HG02588 (cell line): ENCODE data around the gene CLN6.
"Not testable (repeated sequence)": the region's sequence is repeated elsewhere in the genome, so short reads cannot be mapped to it uniquely, and the experiment has no call there.

ENCODE experiments used
- ATAC-seq: cut with Tn5 transposase; IDR thresholded peaks from one replicate; pipeline ENCODE4 v1.9.1; 2021; ENCODE audit warnings: mild to moderate bottlenecking, moderate library complexity; ENCODE audit not compliant: unreplicated experiment

The CLN6 gene

GRCh38 chr15:68192117-68192516 lies 37.4 kb downstream of the CLN6 start:
- ATAC-seq: no peak

DNA sequence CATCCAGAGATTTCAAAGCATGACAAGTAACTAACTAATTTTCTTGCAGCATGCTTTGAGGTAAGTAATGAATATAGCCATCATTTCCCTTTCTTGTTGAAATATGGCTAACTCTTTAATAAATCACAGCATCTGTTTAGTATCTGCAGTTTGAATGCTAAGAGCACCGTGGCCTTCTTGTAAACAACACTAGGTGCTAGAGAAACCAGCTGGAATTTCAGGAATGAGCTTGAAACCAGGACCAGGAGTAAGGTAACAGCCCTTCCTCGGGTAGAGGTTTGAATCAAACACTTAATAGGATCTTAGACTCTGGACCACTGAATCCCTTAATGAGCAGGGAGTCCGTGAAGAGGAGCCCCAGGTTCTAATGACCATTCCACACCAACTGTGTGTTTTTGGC lies 38.0 kb downstream of the CLN6 start:
- no peak for ATAC-seq

DNA sequence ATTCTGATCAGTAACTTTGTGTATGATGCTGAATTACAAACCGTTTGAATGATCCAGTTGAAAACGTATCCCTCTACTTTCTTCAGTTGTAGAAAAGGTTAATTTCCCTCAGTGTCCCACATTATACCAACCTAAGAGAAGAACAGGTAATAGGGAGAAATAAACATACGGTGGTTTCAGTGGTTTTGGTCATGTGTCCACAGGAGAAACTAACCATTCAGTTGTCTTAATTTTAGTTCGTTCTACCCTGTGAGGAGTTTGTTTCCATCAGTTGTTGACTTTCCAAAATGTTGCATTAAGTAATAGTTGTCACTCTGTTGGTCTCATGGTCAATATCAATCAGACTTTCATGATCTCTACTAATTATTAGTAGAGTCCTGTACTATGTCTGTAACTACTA lies 39.5 kb downstream of the CLN6 start:
- ATAC-seq: no peak

GRCh38 chr15:68188647-68189046 lies 40.9 kb downstream of the CLN6 start:
- no peak for ATAC-seq

- ATAC-seq: no peak
These were observed 42.0 kb downstream of the CLN6 start for GRCh38 chr15:68187559-68187958.

GRCh38 chr15:68186671-68187397 lies 42.7 kb downstream of the CLN6 start:
- no peak for ATAC-seq

GRCh38 chr15:68184616-68185480 lies 44.7 kb downstream of the CLN6 start:
- ATAC-seq: no peak

DNA sequence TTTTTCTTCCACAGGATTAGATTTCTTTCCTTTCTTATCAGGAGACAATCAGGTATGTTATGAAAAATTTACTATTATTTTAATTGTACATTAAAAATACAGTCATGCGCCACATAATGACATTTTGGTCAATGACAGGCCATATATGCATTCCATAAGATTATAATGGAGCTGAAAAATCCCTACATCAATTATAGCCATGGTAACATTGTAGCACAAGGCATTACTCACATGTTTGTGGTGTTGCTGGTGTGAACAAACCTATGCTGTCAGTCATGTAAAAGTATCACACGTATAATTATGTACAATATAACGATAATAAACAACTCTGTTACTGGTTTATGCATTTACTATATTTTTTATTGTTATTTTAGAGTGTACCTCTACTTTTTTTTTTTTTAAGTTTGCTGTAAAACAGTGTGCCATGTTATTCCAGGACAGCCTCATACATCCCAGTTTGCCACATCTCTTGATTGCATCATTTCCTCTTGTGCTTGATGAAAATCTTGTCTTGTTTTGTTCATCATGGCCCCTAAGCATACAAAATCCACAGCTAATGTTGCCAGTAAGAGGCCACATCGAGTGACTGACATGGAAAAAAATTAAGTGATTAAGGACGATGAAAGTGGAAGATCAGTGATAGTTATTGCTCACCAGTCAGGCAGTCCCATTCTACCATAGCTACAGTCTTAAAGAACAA lies 45.8 kb downstream of the CLN6 start:
- ATAC-seq: no peak

DNA sequence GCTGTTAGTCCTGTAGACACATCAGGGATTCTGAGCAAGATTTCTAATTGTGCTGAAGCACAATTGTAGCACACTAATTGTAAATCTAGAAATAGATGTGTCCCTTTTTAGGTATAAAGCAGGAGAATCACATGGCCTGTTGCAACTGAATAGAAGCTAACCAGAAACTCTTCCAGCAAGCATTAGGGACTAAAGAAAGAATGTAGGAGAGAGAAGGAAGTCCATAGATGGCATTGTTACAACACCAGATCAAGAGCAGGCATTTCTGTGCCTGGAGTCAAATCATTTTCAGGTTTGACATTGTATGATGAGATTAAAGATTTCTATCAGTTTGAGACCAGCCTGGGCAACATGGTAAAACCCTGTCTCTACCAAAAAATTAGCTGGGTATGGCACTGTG lies 51.8 kb downstream of the CLN6 start:
- ATAC-seq: no peak

- ATAC-seq: no peak
These were observed 52.9 kb downstream of the CLN6 start for GRCh38 chr15:68176601-68177000.

DNA sequence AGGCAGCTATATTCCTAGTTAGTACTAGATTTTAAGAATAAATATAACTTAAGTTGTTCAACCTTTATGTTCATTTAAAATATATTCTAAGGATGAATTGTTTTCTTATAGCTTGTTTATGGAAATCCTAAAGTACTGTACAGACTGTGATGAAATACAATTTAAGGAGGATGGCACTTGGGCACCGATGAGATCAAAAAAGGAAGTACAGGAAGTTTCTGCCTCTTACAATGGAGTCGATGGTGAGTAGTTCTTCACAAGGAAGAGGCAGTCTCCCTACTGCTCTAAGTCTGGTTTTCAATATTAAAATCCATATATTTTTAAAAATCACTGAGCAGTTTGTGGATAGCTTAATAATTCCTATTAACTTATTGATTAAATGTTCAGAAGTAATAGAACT lies 54.0 kb downstream of the CLN6 start:
- ATAC-seq: no peak

DNA sequence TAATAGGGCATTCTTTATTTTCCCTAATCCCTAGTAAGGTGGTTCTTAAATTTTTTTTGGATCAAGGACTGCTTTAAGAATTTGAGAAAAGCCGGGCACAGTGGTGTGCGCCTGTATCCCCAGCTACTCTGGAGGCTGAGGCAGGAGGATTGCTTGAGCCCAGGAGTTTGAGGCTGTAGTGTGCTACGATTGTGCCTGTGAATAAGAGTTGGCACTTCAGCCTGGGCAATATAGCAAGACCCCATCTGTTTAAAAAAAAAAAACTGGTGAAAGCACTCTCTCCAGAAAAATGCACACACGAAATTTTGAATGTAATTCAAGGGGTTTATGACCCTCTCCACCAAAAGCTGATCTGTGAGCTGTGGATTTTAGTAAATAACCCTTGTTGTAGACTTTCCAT lies 56.4 kb downstream of the CLN6 start:
- no peak for ATAC-seq

GRCh38 chr15:68172037-68172436 lies 57.5 kb downstream of the CLN6 start:
- not testable (repeated sequence) for ATAC-seq

- ATAC-seq: no peak
These were observed 62.7 kb downstream of the CLN6 start for GRCh38 chr15:68166847-68167246.

DNA sequence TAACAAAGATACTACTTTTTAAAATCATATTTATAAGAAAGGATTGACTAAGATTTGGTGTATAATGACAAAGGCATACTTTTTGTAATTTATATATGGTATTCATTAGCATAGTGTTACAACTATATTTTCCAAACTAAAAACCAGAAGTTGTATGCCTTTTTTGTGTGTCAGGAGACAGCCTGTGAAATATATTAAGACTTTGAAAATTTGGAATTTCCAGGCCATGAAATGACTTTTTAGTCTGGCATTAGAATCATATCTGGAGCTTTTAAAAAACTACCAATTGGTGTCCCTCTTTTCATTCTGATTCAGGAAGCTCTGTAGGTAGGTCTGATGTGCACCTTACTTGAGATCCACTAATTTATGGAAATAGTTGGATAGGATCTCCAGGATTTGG lies 66.3 kb downstream of the CLN6 start:
- ATAC-seq: no peak

DNA sequence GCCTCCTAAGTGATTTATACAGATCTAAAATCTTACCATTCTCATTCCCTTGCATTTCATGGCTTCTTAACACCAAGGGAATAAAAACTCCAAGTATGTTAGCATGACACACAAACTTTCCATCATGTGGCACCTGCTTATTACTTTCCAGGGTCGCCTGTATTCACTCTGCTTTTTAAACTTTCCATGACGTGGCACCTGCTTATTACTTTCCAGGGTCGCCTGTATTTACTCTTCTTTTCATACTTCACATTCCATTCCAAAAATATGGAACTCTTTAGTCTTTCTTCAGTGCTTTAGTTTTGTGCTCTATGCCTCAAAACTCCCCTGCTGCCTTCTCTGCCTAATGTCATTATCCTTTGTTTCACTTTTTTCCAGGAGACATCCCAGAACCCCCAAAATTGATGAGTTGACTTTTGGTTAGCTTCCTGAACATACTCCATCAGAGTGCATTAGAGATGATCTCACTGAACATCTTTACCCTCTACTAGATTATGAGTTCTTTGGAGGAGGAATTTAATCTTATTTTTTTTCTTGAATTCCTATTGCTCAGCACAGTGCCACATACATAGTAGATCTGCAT lies 71.4 kb downstream of the CLN6 start:
- no peak for ATAC-seq

GRCh38 chr15:68157074-68157473 lies 72.5 kb downstream of the CLN6 start:
- no peak for ATAC-seq
